VCaP (cell line): ENCODE data around the gene MRPS31.
A peak's percentile ranks its signal among the peaks of the same experiment; 100 is the strongest.

Experiments used
- H3K27ac ChIP-seq: fragments of 450-650 bp; 2 replicates; pipeline ENCODE4 v1.5.1; 2017
- TF ChIP-seq, protein P1 (sequence below): fragments of 450-650 bp; conservative IDR thresholded peaks from 2 replicates; pipeline ENCODE4 v1.5.1; 2017; ENCODE audit warnings: mild to moderate bottlenecking, moderate library complexity

Gene MRPS31

DNA sequence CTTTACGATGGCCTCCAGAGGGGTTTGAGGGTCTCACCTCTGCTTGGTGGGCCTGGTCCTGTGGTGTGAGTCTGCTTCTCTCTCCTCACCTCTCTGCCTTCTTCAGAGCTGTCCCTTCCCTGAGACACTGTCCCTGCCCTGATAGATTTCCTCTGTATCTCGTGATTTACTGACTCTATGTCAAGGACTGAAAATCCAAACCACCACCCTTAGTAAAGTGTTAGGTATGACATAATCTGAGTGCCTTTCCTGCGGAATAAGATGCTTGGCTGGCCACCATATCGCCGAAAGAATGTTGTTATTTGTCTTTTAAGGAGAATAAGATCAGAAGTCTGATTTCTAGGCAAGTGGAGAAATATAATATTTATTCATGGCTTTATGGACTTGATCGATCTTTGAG lies 25.7 kb upstream of the MRPS31 start:
- TF ChIP-seq, protein P1, sequence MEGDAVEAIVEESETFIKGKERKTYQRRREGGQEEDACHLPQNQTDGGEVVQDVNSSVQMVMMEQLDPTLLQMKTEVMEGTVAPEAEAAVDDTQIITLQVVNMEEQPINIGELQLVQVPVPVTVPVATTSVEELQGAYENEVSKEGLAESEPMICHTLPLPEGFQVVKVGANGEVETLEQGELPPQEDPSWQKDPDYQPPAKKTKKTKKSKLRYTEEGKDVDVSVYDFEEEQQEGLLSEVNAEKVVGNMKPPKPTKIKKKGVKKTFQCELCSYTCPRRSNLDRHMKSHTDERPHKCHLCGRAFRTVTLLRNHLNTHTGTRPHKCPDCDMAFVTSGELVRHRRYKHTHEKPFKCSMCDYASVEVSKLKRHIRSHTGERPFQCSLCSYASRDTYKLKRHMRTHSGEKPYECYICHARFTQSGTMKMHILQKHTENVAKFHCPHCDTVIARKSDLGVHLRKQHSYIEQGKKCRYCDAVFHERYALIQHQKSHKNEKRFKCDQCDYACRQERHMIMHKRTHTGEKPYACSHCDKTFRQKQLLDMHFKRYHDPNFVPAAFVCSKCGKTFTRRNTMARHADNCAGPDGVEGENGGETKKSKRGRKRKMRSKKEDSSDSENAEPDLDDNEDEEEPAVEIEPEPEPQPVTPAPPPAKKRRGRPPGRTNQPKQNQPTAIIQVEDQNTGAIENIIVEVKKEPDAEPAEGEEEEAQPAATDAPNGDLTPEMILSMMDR, result no peak

DNA sequence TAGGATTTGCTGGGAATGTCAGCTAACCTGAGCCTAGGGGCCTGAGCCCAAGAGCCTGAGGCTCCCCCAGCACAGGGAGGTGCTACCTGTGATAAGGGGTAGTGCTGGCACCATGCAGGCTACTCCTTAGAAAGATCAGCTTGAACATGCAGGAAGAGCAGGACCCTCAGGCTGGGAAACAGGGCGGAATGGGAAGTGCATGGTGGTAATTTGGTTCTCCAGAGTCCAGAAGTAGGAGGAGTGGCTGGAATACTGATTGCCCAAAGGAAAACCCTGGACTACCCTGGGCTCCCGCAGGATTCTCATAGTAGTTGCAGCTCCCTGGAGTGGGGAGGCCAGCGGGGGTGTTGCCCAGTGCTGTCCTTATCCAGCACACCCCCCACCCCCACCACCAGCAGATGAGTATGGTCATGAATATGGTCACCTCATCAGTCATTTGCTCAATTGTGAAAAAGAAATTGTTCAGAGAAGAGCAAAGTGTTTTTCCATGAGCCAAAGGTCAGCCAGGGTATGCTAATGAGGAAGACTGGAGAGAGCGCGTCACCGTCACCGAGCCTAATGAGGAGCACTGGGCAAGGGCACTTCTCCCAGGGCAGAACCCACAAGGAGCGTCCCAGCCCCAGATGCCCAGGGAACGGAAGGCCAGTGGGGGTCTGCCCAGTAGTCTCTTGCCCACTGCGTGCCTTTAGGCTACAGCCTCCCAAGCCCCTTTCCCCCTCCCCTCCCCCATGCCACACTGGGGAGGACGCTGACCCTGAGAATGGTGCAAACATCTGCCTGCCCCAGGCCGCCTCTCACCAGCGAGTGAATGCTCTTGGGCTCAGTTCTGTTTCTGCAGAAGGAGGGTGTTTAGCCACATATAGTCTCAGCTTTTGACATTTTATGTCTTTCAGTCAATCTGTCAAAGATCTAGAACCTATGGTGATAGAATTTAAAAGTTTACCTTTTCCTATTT lies 23.7 kb upstream of the MRPS31 start:
- TF ChIP-seq, protein P1, result no peak
- H3K27ac ChIP-seq, result no peak overlapping the region

More for the DNA sequence above, 25.7 kb upstream of the MRPS31 start:
- no peak overlapping the region; the same call in 1 of the 2 replicates for H3K27ac ChIP-seq

DNA sequence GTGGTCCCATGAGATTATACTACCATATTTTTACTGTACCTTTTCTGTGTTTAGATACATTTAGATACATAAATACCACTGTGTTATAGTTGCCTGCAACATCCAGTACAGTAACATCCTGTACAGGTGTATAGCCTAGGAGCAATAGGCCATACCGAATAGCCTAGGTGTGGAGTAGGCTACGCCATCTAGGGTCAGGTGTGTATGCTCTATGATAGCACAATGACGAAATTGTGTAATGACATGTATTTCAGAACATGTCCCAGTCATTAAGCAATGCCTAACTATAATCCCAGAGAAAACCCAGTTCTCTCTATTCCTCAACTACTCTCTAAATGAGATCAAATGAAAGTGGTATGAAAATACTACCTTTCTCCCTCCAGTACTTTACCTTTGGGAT lies 22.3 kb upstream of the MRPS31 start:
- TF ChIP-seq, protein P1, result no peak
- no peak overlapping the region for H3K27ac ChIP-seq

DNA sequence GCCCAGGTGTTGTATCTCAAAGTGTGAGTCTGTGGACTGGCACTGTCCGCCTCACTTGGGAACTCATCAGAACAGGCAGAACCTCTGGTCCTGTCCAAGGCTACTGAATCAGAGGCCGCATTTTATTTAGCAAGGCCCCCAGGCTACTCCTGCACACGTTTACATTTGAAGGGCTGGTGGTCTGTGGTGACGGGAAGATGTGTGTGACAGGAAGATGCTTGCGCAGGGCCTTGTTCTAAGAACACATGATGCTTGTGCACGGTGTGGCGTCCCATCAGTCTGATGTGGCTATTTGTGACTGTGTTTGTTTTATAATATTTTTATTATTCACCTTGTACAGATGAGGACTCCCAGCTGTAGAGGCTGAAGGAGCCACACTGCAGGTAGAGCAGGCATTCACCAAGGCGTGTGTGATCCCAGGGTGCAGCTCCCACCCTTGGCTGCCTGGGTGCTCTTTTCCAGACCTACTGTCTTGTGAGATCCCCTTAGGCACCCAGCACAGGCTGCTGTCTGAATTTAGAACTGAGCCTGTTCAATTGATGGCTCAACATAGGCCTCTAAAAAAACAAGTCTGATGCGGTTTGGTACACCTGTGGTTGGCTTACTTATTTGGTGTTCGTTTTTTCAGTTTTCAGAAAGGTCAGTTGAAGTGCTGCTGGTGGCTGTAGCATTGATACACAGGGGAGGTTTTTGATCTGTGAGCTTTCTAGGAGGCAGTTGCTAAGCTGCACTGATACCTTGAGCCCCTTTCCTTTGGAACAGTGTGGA lies 21.5 kb upstream of the MRPS31 start:
- TF ChIP-seq, protein P1, result no peak
- no peak overlapping the region for H3K27ac ChIP-seq

DNA sequence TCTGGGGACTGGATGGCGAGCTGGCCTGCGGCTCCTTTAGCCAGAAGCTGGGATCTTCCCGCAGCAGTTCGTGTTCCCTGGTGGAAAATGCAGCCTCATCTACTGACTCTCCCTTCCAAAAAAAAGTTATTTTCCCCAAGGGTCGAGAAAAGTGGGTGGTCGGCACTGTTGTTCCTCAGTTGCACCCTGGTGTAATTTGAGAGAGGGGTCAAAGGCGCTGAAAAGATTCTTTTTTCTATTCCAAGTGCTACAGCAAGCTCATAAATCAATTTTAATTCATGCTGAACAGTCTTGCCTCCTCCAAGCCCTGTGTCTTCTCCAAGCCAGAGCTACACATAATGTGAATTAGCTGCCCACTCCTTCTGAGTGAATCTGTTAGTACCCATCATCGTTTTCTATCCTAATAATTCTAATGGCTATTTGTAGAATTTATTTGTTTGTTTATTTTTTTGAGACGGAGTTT lies 19.2 kb upstream of the MRPS31 start:
- peak overlapping the region; percentile 92 for H3K27ac ChIP-seq
- TF ChIP-seq, protein P1, result no peak

DNA sequence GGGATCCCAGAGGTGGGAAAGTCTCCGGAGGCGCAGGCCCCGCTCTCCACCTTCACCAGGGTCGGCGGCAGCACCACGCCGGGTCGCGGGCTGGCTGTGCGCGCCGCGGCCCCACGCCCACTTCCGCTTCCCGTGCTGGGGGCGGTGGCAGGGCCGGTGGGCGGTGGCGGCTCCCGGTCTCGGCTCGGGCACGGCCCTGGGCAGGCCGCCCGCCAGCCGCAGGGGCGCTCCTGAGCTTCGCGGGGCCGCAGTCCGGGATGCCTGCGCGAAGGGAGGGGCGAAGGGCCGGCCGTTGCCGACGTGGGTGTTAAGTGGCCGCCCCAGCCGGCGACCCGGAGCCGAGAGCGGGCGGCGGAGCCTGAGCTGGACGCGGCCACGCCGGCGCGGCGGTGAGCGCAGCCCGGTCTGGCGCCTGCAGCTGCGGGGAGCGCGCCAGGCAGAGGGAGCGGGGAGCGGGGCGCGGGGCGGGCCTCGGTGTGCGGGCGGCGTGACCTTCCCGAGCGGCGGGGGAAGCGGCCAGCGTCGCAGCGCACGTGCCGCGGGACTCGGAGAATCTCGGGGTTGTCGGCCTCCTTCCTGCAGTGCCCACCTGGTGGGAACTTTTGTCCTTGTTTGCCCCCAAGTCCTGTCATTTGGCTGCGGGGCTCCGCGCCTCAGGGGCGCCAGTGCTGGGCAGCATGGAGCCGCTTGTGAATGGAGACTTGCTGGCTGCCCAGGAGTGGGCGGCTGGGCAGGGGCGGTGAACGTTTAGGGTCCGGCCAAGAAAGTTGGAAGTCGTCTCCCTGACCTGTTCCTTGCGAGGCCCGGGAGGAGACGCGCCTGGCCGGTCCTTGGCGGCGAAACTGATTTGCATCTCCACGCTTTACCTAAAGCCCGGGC lies 18.5 kb upstream of the MRPS31 start, which contains the start of gene SLC25A15:
SLC25A15 (plus strand) TSS at position 337 of the 879 bp plus-strand sequence. CDS start 3,616 bp downstream, outside the sequence.
- TF ChIP-seq, protein P1, result peak; percentile 70

DNA sequence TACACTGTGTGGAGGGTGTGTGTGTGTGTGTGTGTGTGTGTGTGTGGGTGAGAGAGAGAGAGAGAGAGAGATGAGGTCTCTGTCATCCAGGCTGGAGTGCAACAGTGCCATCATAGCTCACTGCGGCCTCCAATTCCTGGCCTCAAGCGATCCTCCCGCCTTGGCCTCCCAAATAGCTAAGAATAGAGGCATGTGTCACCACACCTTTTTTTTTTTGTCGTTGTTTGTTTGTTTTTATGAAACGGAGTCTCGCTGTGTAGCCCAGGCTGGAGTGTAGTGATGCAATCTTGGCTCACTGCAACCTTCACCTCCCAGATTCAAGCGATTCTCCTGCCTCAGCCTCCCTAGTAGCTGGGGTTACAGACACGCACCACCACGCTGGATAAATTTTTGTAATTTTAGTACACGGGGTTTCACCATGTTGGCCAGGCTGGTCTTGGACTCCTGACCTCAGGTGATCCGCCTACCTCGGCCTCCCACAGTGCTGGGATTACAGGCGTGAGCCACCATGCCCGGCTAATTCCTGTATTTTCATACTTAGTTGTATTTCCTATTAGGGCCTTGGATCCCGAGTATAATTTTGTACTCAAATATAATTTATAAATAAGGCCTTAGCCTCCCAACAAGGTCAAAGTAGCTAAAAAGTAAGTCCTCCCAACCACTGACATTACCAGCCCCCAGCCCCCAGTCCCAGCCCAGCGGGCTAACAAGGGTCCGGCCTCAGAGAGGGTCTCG lies 17.7 kb upstream of the MRPS31 start:
- H3K27ac ChIP-seq, result peak overlapping the region; percentile 92

More for the DNA sequence above, 18.5 kb upstream of the MRPS31 start, which contains the start of gene SLC25A15:
- H3K27ac ChIP-seq, result peak within 1 kb of the TSS; percentile 92
